ENCODE data around the gene DOCK11. TPM values are rescaled to one million over a fixed set of nuclear protein-coding genes. Genes with fewer than 3 reads are reported as not detected.

The DOCK11 gene
- total and polyA plus RNA-seq, 2 donors (not counting 1 experiment from before 2014, with no cell fraction given) = 31.0 to 83.5 TPM

GRCh38 chrX:118448273-118448783, 47.3 kb upstream of the DOCK11 start:
- H3K4me2 ChIP-seq (replicated peaks; ENCODE audit: low read depth, low read length, poor library complexity, severe bottlenecking) = no peak overlapping the region
- H4K20me1 ChIP-seq (ENCODE audit: control insufficient read depth, insufficient read depth, low read length, poor library complexity, severe bottlenecking) = no peaks in the 10 kb centered on the region
- DNase-seq (no peak), ATAC-seq (ENCODE audit: low read depth) (no peak)
- ChIA-PET CTCF (no interaction called here), POLR2A (no interaction called here)
- WGBS (ENCODE audit: insufficient coverage) = 80% methylated on average over 1 of the region's 3 CpGs
- no peak overlapping the region for H3K4me3 Mint-ChIP-seq
- no peaks in the 10 kb centered on the region for H3K27me3 Mint-ChIP-seq
- H3K27ac Mint-ChIP-seq = no peak overlapping the region
- H3K4me3 ChIP-seq (ENCODE audit: control extremely low read depth in 1 of 5, extremely low read depth in 1 of 5, insufficient read depth in 1 of 5, low read depth in 2 of 5, low read length in 4 of 5) = no peak overlapping the region
- no peak overlapping the region for H2AFZ ChIP-seq (ENCODE audit: insufficient read depth, low read depth, low read length, poor library complexity, severe bottlenecking)
- TF ChIP-seq EZH2 (IDR thresholded peaks at IDR 0.05; ENCODE audit: borderline replicate concordance, insufficient read depth, low read depth, low read length, poor library complexity, severe bottlenecking) (no peak), CTCF (IDR thresholded peaks at IDR 0.05) (no peak)
- H3K27ac ChIP-seq (ENCODE audit: low read length in 2 of 2) = no peak overlapping the region
- H3K36me3 ChIP-seq (replicated peaks in 1 of 2; ENCODE audit: control extremely low read depth in 1 of 2, control insufficient read depth in 1 of 2, extremely low read depth in 1 of 2, insufficient read depth in 2 of 2, low read length in 1 of 2) = peaks cover 0 to 20% of the 10 kb centered on the region in 2 experiments
- no peak overlapping the region for H3K9ac ChIP-seq (ENCODE audit: low read length)
- no peaks in the 10 kb centered on the region for H3K4me1 ChIP-seq (ENCODE audit: control insufficient read depth in 2 of 2, insufficient read depth in 2 of 2, low read length in 2 of 2)
- no peaks in the 10 kb centered on the region for H3K79me2 ChIP-seq (ENCODE audit: control insufficient read depth, insufficient read depth, low read length)
- H3K9me3 Mint-ChIP-seq (ENCODE audit: insufficient read depth) = no peaks in the 10 kb centered on the region
- H3K4me1 Mint-ChIP-seq = no peaks in the 10 kb centered on the region
- no peaks in the 10 kb centered on the region for H3K27me3 ChIP-seq (replicated peaks in 1 of 4; ENCODE audit: control extremely low read depth in 1 of 4, control insufficient read depth in 3 of 4, insufficient read depth in 4 of 4, low read length in 3 of 4)
- intact Hi-C loops (cut with micrococcal nuclease) = no loop called here
- no peaks in the 10 kb centered on the region for H3K9me3 ChIP-seq (ENCODE audit: control extremely low read depth in 1 of 3, control insufficient read depth in 2 of 3, insufficient read depth in 1 of 3, low read length in 2 of 3)

GRCh38 chrX:118455013-118455412, 40.6 kb upstream of the DOCK11 start:
- intact Hi-C loops (cut with micrococcal nuclease) = loop anchor here (5.0 kb wide), 1 partner anchor 352 kb away; no protein-coding TSS in a partner anchor
- H3K9ac ChIP-seq (ENCODE audit: low read length) = no peak overlapping the region
- ChIA-PET CTCF (interaction anchor here (2.0 kb wide), 1 partner anchor 147 kb away, joined by 11 read pairs; no protein-coding TSS in a partner anchor), POLR2A (no interaction called here)
- no peaks in the 10 kb centered on the region for H3K27me3 ChIP-seq (replicated peaks in 1 of 4; ENCODE audit: control extremely low read depth in 1 of 4, control insufficient read depth in 3 of 4, insufficient read depth in 4 of 4, low read length in 3 of 4)
- TF ChIP-seq EZH2 (IDR thresholded peaks at IDR 0.05; ENCODE audit: borderline replicate concordance, insufficient read depth, low read depth, low read length, poor library complexity, severe bottlenecking) = no peak
- no peak for TF ChIP-seq CTCF (IDR thresholded peaks at IDR 0.05)
- no peak overlapping the region for H3K27ac Mint-ChIP-seq
- no peak overlapping the region for H2AFZ ChIP-seq (ENCODE audit: insufficient read depth, low read depth, low read length, poor library complexity, severe bottlenecking)
- no CpG with 5 or more reads among the region's 3 CpGs for WGBS (ENCODE audit: insufficient coverage)
- H3K79me2 ChIP-seq (ENCODE audit: control insufficient read depth, insufficient read depth, low read length) = no peaks in the 10 kb centered on the region
- H3K4me3 ChIP-seq (ENCODE audit: control extremely low read depth in 1 of 5, extremely low read depth in 1 of 5, insufficient read depth in 1 of 5, low read depth in 2 of 5, low read length in 4 of 5) = no peak overlapping the region
- no peaks in the 10 kb centered on the region for H3K4me1 Mint-ChIP-seq
- H3K36me3 ChIP-seq (replicated peaks in 1 of 2; ENCODE audit: control extremely low read depth in 1 of 2, control insufficient read depth in 1 of 2, extremely low read depth in 1 of 2, insufficient read depth in 2 of 2, low read length in 1 of 2) = no peaks in the 10 kb centered on the region
- no peak overlapping the region for H3K4me2 ChIP-seq (replicated peaks; ENCODE audit: low read depth, low read length, poor library complexity, severe bottlenecking)
- no peaks in the 10 kb centered on the region for H3K27me3 Mint-ChIP-seq
- no peaks in the 10 kb centered on the region for H4K20me1 ChIP-seq (ENCODE audit: control insufficient read depth, insufficient read depth, low read length, poor library complexity, severe bottlenecking)
- no peak for ATAC-seq (ENCODE audit: low read depth)
- no peak overlapping the region for H3K27ac ChIP-seq (ENCODE audit: low read length in 2 of 2)
- H3K9me3 ChIP-seq (ENCODE audit: control extremely low read depth in 1 of 3, control insufficient read depth in 2 of 3, insufficient read depth in 1 of 3, low read length in 2 of 3) = no peaks in the 10 kb centered on the region
- no peak overlapping the region for H3K4me3 Mint-ChIP-seq
- DNase-seq = no peak
- H3K9me3 Mint-ChIP-seq (ENCODE audit: insufficient read depth) = no peaks in the 10 kb centered on the region
- no peaks in the 10 kb centered on the region for H3K4me1 ChIP-seq (ENCODE audit: control insufficient read depth in 2 of 2, insufficient read depth in 2 of 2, low read length in 2 of 2)
